Measurements from ENCODE around the gene PICALM.

Gene PICALM

GRCh38 chr11:85918910-85919794 lies 149.7 kb downstream of the PICALM start:
- H3K79me2 ChIP-seq: no peaks in the 10 kb centered on the region
- H3K36me3 ChIP-seq (ENCODE audit: control insufficient read depth, insufficient read depth, low read length): no peaks in the 10 kb centered on the region
- H3K27me3 ChIP-seq (ENCODE audit: control insufficient read depth, insufficient read depth, low read length): no peaks in the 10 kb centered on the region
- no peak overlapping the region for H2AFZ ChIP-seq
- no peak overlapping the region for H3K9ac ChIP-seq
- no peaks in the 10 kb centered on the region for H3K4me1 ChIP-seq
- no peak overlapping the region for H3K4me2 ChIP-seq (ENCODE audit: low read length)
- no peak overlapping the region for H3K27ac ChIP-seq
- H3K9me3 ChIP-seq (ENCODE audit: control insufficient read depth, low read length): no peaks in the 10 kb centered on the region
- no peak overlapping the region for H3K4me3 ChIP-seq (ENCODE audit: low read depth, low read length)
- no peak for TF ChIP-seq CTCF (IDR thresholded peaks at IDR 0.05)

- Histone ChIP-seq H3K4me2 (ENCODE audit: low read length) (no peak overlapping the region), H2AFZ (no peak overlapping the region), H3K27ac (no peak overlapping the region), H3K36me3 (ENCODE audit: control insufficient read depth, insufficient read depth, low read length) (no peaks in the 10 kb centered on the region), H3K9ac (no peak overlapping the region), H3K4me3 (ENCODE audit: low read depth, low read length) (no peak overlapping the region), H3K27me3 (ENCODE audit: control insufficient read depth, insufficient read depth, low read length) (no peaks in the 10 kb centered on the region), H3K79me2 (no peaks in the 10 kb centered on the region), H3K4me1 (no peaks in the 10 kb centered on the region), H3K9me3 (ENCODE audit: control insufficient read depth, low read length) (no peaks in the 10 kb centered on the region)
- TF ChIP-seq CTCF (IDR thresholded peaks at IDR 0.05): no peak
These were observed 154.5 kb downstream of the PICALM start for GRCh38 chr11:85914425-85914824.

- TF ChIP-seq CTCF (IDR thresholded peaks at IDR 0.05): no peak
- H3K27ac ChIP-seq: no peak overlapping the region
- H3K9ac ChIP-seq: no peak overlapping the region
- no peaks in the 10 kb centered on the region for H3K79me2 ChIP-seq
- no peak overlapping the region for H3K4me3 ChIP-seq (ENCODE audit: low read depth, low read length)
- H3K36me3 ChIP-seq (ENCODE audit: control insufficient read depth, insufficient read depth, low read length): no peaks in the 10 kb centered on the region
- no peaks in the 10 kb centered on the region for H3K4me1 ChIP-seq
- no peaks in the 10 kb centered on the region for H3K9me3 ChIP-seq (ENCODE audit: control insufficient read depth, low read length)
- H3K27me3 ChIP-seq (ENCODE audit: control insufficient read depth, insufficient read depth, low read length): no peaks in the 10 kb centered on the region
- no peak overlapping the region for H2AFZ ChIP-seq
- H3K4me2 ChIP-seq (ENCODE audit: low read length): no peak overlapping the region
These were observed 155.4 kb downstream of the PICALM start for GRCh38 chr11:85913513-85913912.

- Histone ChIP-seq H2AFZ (no peak overlapping the region), H3K9me3 (ENCODE audit: control insufficient read depth, low read length) (no peaks in the 10 kb centered on the region), H3K36me3 (ENCODE audit: control insufficient read depth, insufficient read depth, low read length) (no peaks in the 10 kb centered on the region), H3K4me1 (no peaks in the 10 kb centered on the region), H3K27ac (no peak overlapping the region), H3K4me2 (ENCODE audit: low read length) (no peak overlapping the region), H3K4me3 (ENCODE audit: low read depth, low read length) (no peak overlapping the region), H3K9ac (no peak overlapping the region), H3K79me2 (no peaks in the 10 kb centered on the region), H3K27me3 (ENCODE audit: control insufficient read depth, insufficient read depth, low read length) (no peaks in the 10 kb centered on the region)
- no peak for TF ChIP-seq CTCF (IDR thresholded peaks at IDR 0.05)
These were observed 156.5 kb downstream of the PICALM start for GRCh38 chr11:85912414-85912813.
